Measurements from ENCODE around the gene C12orf76.

- TF ChIP-seq CTCF (IDR thresholded peaks at IDR 0.05; ENCODE audit: low read depth, low read length): no peak
- TF ChIP-seq EZH2phosphoT487 (IDR thresholded peaks at IDR 0.05; ENCODE audit: low read depth): no peak
Observed at GRCh38 chr12:110062241-110062640, 13.9 kb upstream of the C12orf76 start.
